GM18526 (cell line): ENCODE data around the gene NXT2.
A peak's percentile ranks its signal among the peaks of the same experiment; 100 is the strongest.

ENCODE experiments used
- POLR2A ChIP-seq: IDR thresholded peaks from 3 replicates; pipeline ENCODE4 v1.6.1; 2011; ENCODE audit not compliant: insufficient read length; ENCODE audit errors: extremely low read depth

NXT2 gene

DNA sequence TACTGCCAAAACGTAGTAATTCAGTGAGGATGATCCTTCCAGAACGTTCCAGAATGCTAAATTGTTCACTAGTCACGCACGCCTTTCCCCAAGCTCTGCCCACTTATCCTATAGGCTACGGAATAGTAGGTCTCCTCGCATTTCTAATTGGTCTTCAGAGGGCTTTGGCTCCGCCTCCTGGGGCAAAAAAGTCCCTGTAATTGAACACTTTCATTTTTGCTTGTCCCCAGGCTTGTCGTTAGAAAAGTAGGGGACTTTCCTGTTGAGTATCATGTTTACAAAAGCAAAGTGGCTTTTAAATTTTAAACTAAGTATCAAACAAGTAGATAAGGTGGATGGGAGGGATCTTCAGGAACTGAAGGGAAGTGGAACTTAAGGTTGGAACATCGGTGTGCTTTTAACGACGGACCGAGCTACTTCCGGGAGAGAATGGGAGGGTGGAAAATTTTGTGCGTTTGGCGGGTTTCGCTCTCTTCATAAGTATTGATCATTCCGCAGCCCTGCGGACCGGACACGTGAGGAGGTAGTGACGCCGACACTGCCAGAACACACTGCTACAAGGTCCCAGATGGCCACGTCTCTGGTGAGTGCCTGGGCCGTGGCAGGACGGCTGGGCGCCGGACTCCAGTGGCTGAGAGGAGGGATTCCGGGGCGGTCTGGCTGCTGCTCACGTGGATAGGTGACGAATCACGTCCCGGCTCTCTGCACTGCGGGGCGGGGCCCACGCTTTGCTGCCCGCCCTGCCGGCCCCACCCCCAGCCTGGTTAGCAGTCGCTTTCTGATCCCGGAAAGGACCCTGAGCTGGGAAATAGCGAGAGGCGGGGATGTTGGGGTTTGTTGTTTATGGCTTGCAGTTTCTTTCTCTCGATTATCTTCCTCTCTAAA is at the start of gene NXT2:
Gene NXT2, plus strand, starts transcription at position 406 of the 885 bp plus-strand sequence. Its CDS starts 163 bp downstream, at position 569.
- TF ChIP-seq POLR2A = peak; percentile 86

GRCh38 chrX:109487640-109488039 is 49.0 kb upstream of the NXT2 start:
- no peak for TF ChIP-seq POLR2A

DNA sequence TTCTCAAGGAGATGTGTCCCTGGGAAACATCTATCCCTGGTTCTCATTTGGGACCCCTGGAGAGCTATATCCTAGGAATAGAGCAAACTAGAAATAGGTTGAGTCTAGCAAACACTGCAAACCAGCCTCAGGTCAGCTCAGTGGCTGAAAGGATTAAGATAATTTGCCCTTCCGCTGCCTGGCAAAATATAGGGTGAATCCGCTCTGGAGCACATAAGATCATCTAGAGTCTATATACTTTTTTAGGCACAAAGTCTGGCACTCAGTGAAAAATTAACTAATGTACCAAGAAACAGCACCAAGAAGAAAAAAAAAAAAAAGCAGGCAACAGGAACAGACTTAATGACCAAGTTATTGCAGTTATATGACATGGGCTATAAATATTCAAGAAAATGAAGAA is 47.5 kb upstream of the NXT2 start:
- TF ChIP-seq POLR2A = no peak

- no peak for TF ChIP-seq POLR2A
Observed at GRCh38 chrX:109498434-109498833, 38.2 kb upstream of the NXT2 start.

DNA sequence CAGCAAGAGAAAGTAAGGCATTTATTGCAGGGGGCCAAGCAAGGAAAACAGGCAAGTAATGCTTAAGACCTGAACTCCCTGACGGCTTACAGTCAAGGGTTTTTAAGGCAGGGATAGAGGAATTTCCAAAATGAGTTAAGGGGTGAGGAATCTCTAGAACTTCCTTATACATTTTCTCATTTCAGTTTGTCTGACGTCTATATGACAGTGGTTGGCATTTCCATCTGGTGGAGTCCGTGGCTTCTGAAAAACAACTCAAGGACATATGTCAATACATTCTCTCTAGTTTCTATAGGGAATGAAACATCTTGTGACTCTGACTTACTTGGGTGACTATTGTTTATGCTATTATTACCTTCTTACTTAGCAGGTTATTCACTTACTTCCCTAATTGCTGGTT is 35.5 kb upstream of the NXT2 start:
- no peak for TF ChIP-seq POLR2A

GRCh38 chrX:109508915-109509314 is 27.7 kb upstream of the NXT2 start:
- TF ChIP-seq POLR2A = no peak

DNA sequence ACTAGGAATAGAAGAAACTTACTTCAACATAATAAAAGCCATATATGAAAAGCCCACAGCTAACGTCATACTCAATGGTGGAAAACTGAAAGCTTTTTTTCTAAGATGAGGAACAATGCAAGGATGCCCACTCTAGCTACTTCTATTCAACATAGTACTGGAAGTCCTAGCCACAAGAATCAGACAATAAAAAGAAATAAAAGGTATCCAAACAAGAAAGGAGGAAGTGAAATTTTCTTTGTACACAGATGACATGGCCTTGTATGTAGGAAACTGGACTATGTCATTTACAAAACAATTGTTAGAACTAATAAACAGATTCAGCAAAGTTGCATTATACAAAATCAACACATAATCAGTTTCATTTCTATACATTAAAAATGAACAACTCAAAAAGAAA is 25.5 kb upstream of the NXT2 start:
- no peak for TF ChIP-seq POLR2A

GRCh38 chrX:109519001-109519400 is 17.6 kb upstream of the NXT2 start:
- no peak for TF ChIP-seq POLR2A

GRCh38 chrX:109533005-109533404 is 3.6 kb upstream of the NXT2 start:
- TF ChIP-seq POLR2A = no peak

GRCh38 chrX:109533631-109534030 is 3.0 kb upstream of the NXT2 start:
- TF ChIP-seq POLR2A = no peak

GRCh38 chrX:109534933-109535332 is 1.7 kb upstream of the NXT2 start:
- no peak for TF ChIP-seq POLR2A

GRCh38 chrX:109535578-109535977 is 1.1 kb upstream of the NXT2 start:
- no peak for TF ChIP-seq POLR2A

DNA sequence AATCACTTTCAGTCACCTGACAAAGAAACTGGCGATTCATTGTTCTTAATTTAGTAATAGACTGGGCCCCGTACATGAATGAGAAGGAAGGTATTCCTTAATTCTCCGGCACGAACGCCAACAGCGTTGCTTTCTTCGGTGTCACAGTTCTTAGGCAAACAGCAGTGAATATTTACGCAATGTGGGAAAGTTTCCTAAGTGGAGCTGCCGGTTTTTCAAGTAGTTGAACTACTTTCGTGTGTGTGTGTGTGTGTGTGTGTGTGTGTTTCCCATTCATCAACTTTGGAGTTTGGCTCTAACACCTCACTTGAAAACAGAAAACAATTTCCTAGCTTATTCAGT is 651 bp downstream of the NXT2 start:
- TF ChIP-seq POLR2A = no peak

DNA sequence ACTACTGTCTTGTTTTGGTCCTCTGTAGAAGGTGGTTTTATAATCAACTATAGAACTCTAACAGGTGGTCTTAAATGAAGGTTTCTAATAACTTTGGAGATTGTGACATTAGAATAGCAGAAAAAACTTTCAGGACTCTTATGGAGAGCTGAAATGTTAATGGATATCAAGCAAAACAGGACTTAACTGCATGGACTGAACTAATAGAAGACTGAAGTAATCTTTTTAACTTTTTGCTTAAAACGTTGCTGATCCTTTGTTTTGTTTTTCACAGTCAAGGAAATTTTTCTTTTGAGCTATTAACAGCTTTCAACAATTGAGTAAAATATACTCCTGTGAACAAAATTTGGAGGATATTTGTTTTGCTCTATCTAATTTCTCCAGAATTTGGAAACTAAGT is 17.2 kb downstream of the NXT2 start:
- TF ChIP-seq POLR2A = no peak

DNA sequence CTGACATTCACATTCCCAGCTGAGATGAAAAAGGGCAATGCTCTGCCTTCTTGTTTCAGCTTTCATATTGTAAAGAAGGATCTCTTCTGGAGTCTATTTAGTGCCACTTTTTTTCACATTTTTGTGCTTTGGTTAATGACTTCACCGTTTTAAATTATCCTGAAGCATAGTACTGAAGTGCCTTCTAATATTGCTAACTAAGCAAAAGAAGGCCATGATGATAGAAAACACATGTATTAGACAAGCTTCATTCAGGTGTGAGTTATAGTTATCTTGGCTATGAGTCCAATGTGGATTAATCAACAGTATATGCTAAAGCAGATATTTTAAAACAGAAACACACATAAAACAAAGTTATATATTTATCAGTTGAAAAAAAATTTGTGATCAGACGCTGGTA is 40.4 kb downstream of the NXT2 start:
- no peak for TF ChIP-seq POLR2A

- TF ChIP-seq POLR2A = no peak
Observed at GRCh38 chrX:109578916-109579315, 42.3 kb downstream of the NXT2 start.

DNA sequence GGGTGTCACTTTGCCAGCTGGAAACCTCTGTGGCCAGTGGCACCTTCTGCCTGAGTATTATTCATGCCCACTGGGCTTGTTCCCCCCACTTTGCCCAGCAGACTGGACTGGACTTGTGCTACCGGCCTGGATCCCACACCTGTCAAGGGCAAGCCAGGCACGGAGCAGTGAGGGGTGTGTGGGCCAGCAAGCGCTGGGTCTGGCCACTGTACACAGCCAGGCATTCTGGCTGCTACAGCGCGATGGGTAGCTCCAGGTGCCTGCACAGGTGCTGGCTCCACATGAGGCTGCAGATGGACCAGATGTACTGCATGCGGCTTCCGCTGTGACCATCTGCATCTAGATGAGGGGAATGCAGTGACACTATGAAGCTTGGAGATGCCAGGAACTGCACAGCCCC is 48.8 kb downstream of the NXT2 start:
- no peak for TF ChIP-seq POLR2A
